GM04503 (cell line): ENCODE measurements around the gene CMSS1.
A peak's percentile ranks its signal among the peaks of the same experiment; 100 is the strongest.

Experiments
- DNase-seq: peaks from one replicate; pipeline ENCODE4 v3.0.0-alpha.2; 2012; ENCODE audit warnings: low read depth

The CMSS1 gene

DNA sequence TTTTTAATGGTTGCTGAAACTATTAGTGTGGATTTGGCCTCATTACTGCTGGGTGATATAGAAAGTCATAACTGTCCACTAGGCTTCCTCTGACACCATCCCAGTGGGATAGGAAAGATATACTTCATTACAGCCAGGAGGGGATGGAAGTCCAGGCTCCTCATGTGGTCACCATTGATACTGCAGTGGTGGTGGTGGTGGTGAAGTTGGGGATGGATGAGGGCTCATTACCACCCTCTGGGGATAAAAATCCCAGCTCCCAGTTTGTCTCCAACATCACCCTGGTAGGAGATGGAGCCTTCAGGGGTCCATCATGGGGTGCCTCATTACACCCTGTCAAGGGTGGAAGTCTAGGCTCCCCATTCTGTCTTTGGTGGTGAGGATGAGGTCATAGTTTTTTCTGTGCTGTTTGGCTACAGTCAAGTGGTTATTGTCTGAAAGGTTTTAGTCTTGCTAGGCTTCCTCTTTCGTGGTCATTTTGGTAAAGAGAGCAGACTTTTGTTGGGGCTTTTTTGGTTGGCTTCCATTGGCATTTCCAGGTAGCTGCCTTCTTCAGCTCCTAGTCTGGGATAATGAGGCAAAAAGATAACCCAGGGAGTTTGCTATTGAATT is 326.7 kb downstream of the CMSS1 start:
- DNase-seq, result no peak

DNA sequence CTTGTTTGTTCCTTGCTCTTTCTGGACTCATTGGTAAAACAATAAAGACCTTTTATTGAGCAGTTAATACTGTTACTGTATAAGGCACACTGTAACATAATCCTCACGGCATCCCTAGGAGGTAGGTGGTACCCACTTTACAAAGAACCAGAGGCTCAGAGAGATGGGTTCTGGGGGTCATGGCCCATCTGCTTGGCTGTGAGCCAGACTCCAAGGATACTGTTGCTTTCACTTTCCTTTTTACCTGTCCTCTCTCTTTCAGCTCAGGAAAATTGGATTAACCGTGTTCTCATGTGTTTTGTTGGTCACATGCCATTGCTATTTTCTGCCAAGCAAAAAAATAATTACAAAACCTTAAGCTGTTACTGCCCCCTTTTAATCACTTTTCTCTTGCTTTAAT is 331.5 kb downstream of the CMSS1 start:
- no peak for DNase-seq

DNA sequence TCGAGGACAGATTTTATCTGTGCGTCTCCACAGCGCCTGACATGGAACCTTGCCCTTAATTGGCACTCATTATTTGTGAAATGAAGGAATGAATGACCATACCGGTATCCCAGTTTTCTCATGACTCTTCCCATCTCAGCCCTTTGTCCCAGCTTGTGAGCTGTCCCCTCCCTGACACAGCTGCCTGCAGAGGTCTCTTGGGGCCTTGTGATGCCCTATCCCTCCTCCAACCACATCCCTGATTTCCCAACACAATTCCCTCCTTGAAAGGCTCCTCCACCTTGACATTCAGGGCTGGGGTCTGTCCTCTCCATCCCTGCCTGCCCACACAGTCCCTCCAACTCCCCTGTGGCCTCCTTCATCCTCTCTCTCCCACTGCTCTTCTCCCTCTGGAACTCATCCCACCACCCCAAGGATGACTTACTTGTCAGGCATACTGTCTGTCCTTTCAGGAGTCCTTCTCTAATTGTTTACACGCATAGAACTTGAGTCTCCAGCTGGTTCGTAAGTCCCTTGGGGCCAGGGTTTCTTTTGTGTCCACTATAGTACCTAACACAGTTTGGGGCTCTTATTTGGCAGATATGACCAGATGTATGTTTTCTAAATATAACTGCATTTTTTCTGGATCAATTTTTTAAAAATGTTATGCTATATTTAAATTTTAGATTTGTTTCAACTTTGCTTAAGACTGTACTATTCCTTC is 332.2 kb downstream of the CMSS1 start:
- DNase-seq, result no peak

GRCh38 chr3:100150473-100150872 is 332.8 kb downstream of the CMSS1 start:
- peak; percentile 21 for DNase-seq

DNA sequence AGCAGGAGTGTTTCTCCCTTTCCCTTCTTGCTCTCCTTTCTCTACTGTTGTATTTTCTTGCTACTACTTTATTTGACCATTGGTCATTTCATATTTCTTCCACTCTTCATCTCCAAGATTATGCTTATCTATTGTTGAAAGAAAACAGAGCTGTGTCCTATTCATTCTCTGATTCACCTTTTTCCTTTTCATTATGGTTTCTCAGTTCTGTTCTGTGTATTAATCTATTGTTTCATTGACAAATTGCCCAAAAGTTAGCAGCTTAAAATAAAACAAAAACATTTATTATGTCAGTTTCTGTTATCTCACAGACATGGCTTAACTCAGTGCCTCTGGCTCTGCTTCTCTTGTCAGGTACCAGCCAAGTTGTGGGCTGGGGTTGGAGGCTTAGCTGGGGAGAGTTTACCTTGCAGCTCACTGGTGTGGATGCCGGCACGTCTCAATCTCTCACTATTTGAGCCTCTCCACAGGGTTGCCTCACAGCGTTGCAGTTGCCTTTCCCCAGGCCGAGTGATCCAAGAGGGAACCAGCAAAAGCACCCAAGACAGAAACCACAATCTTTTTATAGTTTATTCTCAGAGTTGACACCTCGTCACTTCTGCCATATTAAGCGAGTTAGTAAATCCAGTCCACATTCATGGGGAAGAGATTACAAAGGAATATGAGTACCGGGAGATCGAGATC is 333.5 kb downstream of the CMSS1 start:
- no peak for DNase-seq

DNA sequence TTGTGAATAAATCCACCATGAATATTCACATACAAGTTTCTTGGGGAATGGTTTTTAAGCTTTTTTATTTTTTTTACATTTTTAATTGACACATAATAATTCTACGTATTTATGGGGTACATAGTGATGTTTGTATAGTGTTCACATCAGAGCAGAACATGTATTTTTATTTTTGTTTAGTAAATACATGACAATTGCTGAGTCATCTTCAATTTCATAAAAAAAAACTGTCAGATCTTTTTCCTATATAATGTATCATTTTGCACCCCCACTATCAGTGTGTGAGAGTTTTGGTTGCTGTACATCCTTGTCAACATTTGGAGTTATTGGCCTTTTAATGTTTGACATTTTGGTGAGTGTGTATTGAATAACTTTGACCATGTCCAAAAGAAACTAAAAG is 336.5 kb downstream of the CMSS1 start:
- DNase-seq, result no peak

- peak; percentile 34 for DNase-seq
Measured at GRCh38 chr3:100155128-100155527, 337.5 kb downstream of the CMSS1 start.

- no peak for DNase-seq
Measured at GRCh38 chr3:100155590-100155989, 337.9 kb downstream of the CMSS1 start.

DNA sequence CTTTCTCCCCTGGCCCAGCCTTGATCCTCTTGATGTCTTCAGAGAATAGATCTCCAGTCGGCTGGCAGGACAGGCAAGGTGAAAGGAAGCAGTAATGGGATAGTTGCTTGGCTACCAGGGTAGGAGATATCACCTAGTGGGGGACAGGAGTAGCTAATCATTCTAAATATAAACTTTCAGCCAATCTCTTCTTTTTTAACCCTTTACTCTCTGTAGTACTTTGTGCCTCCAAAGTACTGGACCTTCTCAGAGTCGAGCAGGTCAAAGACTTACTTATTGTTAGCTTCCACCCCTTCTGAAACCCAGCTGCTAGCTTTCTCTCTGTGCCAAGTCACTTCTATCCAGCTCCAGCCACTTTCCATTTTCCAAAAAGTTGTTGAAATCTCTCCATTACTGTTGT is 340.0 kb downstream of the CMSS1 start:
- DNase-seq, result no peak

DNA sequence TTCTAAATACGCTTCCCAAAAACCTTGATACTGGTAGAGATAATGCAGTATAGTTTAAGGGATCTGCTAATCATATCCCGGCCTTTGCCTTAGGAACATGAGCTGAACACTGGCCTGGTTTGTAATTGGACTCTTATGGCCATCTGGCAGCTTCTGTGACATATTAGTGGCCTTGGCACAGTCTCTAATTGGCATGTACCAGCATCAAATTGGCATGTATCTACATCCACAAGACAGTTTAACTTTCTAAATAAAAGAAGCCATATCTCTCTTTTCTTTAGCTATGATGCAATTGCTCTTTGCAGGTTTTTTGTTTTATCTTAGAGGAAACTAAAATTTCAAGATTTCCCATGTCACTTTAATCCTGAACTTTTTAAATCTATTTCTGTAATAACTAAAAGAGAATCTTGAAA is 341.3 kb downstream of the CMSS1 start:
- DNase-seq, result no peak

DNA sequence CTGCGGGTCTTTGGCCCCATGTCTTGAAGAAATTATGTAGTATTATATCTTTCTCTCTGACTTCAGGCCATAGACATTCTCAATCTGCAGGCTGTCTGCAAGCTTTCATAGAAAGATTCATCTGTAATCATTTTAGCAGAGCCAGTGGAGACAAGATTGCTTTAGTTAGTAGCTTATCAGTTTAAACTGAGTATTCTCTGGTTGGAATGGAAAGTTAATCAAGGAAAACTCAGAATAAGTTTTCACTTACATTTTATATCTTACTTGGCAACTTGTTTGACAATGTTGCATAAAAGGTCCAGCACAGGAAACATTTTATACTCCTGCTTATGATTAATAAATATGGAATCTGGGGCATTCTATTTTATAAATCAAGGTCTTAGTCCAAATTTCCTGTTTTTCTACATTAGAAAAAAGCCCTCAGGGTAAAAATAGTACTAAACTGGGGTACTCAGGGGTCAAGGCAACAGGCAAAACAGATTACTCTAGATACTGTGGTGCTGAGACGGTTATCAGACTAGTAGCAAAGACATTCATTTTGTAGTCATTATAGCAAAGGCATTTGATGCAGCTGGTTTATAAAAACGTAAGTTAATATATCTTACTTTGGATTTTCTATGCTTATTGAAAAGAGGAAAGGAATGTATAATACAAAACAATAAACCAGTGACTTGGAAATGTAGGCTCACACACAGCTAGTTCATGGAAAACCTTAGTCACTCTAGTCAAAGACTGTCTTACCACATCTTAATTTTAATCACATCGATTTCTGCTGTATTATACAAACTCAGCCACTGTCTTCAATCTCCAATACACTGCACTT is 341.9 kb downstream of the CMSS1 start:
- peak; percentile 38 for DNase-seq

DNA sequence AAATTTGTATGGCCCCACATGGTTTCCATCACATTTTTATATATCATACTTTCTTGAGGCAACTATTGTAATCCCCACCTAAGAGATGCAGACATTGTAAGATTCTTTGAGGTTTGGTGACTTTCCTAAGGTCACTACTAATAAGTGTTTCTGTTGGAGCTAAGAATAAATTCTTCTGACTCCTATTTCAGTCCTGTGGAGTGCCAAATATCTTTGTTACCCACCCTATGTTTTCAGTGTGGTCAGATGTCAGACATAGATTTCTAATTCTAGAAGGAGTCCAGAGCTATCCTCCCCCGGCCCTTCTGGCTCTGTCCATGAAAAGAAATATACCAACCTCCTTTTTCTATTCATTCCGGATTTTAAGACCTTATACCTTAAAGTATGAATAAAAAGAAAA is 342.9 kb downstream of the CMSS1 start:
- DNase-seq, result no peak

GRCh38 chr3:100163787-100164186 is 346.1 kb downstream of the CMSS1 start:
- no peak for DNase-seq

GRCh38 chr3:100164743-100165142 is 347.1 kb downstream of the CMSS1 start:
- no peak for DNase-seq

DNA sequence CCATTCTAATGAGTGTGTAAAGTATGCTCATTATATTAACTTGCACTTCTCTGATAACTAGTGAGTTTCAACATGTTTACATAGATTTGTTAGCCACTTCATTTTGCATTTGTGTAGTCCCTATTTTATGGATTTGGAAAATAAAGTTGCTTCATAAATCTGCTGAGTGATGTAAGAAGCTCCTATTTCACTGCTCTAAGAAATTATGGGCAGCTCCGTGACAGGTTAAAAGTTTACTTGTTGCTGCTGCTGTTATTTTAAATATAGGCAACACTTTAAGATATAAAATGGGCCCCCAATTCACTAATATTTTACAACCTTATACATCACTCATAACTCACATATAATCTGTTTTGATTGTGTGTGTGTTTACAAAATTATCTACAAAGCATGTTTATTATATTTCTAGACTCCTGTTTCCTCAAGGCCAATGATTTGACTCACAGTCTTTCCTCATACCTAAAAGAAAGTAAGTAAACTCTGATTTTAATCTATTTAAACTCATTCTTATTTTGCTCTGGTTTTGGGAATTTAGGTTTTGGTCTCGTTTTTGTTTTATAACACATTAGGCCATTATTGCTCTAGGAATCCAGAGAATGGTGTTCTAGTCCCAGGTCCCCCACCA is 348.4 kb downstream of the CMSS1 start:
- DNase-seq, result no peak

GRCh38 chr3:100169201-100169920 is 351.7 kb downstream of the CMSS1 start:
- DNase-seq, result no peak

DNA sequence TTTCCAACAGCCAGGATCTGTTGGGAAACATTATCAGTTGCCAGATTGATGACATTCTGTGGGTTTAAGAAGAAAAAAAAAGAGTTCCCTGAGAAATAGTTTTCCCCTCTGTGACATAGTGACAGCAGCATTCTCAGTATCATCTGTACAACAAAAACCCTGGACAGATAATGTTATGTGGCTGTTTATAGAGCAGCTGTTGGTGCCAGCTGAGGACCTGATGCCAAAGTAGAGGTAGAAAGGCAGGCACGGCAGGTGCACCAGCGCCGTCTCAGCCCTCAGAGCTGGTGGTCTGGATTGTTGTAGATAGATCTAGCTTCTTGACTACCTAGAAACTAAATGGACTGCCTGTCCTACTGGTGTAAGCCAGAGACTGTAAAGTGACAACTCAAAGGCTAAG is 352.8 kb downstream of the CMSS1 start:
- no peak for DNase-seq

DNA sequence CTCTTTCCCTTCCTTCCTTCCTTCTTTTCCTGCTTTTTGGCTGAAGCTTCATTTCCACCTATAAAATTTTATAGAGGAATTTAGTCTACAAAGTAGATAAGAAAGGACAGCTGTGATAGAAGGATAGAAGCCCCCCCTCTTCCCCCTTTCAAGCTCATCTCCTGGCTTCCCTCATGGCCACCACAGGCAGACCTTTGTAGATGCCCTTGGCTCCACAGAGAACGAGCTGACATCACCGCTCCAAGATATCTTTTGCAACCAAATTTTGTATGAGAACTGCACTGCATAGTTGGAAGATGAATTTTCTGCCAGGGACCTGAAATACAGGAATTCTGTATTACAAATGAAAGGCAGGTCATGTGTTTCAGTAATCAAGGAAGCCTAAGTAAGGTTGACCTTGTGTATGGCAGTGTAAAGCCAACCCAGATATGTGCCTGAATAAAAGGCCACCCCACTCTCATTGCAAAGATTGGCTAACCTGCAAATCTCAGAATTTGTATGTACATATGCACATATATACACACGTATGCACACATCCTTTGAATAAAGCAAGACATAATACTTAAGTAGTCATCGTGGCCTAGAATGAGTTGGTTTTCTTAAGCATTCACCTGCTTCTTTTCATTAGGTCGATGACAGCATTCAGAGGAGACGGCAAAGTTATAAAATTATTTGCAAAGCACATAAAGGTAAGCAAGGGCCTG is 353.7 kb downstream of the CMSS1 start:
- no peak for DNase-seq

DNA sequence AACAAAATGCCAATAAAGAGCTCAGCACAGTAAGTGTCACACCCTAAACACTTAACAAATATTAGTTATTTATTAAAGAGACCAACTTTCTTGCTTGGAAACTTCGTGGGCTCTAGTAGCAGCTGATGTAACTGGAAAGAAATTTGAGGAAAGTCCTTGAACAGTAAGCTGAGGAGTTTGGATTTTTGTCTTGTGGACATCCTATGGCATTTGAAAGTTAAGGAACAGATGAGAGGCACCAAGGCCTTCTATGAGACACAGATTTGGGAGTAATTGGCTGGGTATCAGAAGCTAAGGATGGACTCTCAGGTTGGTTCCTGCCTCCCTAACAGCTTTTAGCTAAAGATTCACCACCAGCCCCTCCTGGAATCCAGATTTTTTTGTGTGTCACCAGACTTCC is 356.3 kb downstream of the CMSS1 start:
- no peak for DNase-seq

DNA sequence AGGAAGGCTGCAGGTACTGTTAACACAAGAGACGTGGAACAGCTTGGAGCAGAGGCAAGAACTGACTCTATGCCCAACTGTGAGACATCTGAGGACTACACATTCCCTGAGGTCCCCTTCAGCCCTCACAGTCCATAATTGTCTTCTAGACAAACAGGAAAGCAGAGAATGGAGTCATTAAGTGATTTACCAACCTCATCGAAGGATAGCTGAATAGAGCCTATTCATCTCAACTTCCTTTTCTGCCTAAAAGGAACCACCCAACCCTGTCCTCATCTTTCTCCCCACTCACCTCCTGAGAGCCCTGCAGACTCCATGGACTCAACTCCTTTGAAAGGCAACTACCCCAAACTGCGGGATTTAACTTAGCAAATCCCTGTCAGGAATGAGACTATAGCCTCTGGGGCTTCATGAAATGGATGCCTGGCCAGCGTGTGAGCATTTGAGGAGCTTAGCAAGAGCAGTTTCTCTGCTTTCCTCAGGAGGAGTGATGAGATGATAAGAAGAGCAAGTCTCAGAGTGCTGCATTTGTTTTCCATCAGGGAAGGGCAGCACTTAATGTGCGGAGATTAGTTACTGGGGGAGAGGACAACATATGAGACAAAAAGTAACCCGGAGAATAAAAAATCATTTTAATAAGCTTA is 358.1 kb downstream of the CMSS1 start:
- DNase-seq, result no peak
